ENCODE results near the gene RAB29. TPM values are rescaled to one million over a fixed set of nuclear protein-coding genes. Genes with fewer than 3 reads are reported as not detected.

Gene RAB29
- total RNA-seq, 1 donor from 2014 or later = 6.5 TPM

GRCh38 chr1:205767248-205767647 lies 8.0 kb downstream of the RAB29 start:
- DNase-seq (ENCODE audit: low spot score in 2 of 2) = no peak
- no peak for FAIRE-seq

GRCh38 chr1:205766570-205766969 lies 8.7 kb downstream of the RAB29 start:
- no peak for FAIRE-seq
- no peak for DNase-seq (ENCODE audit: low spot score in 2 of 2)

GRCh38 chr1:205766038-205766437 lies 9.2 kb downstream of the RAB29 start:
- DNase-seq (ENCODE audit: low spot score in 2 of 2) (no peak), FAIRE-seq (no peak)

- DNase-seq (ENCODE audit: low spot score in 2 of 2) (no peak), FAIRE-seq (no peak)
Observed at GRCh38 chr1:205764578-205764977, 10.7 kb downstream of the RAB29 start.

GRCh38 chr1:205763980-205764379 lies 11.3 kb downstream of the RAB29 start:
- DNase-seq (ENCODE audit: low spot score in 2 of 2) (no peak), FAIRE-seq (no peak)

- FAIRE-seq (no peak), DNase-seq (ENCODE audit: low spot score in 2 of 2) (no peak)
Observed at GRCh38 chr1:205760606-205761005, 14.7 kb downstream of the RAB29 start.

- DNase-seq (ENCODE audit: low spot score in 2 of 2) = no peak
- FAIRE-seq = no peak
Observed at GRCh38 chr1:205756552-205756951, 18.7 kb downstream of the RAB29 start.

GRCh38 chr1:205754857-205755256 lies 20.4 kb downstream of the RAB29 start:
- FAIRE-seq (no peak), DNase-seq (ENCODE audit: low spot score in 2 of 2) (no peak)

GRCh38 chr1:205751036-205751651 lies 24.1 kb downstream of the RAB29 start:
- no peak for FAIRE-seq
- no peak for DNase-seq (ENCODE audit: low spot score in 2 of 2)

GRCh38 chr1:205750138-205751035 lies 24.9 kb downstream of the RAB29 start, which contains the start of gene NUCKS1:
NUCKS1 (minus strand) TSS chr1:205750182; CDS start chr1:205749973, 209 bp downstream.
- DNase-seq (ENCODE audit: low spot score in 2 of 2) (peak; percentile 81 to 87), FAIRE-seq (peak; percentile 80)

GRCh38 chr1:205749234-205750137 lies 25.8 kb downstream of the RAB29 start:
- peak; percentile 90 to 94 for DNase-seq (ENCODE audit: low spot score in 2 of 2)

GRCh38 chr1:205748403-205749233 lies 26.7 kb downstream of the RAB29 start:
- DNase-seq (ENCODE audit: low spot score in 2 of 2) (no peak), FAIRE-seq (no peak)

More at GRCh38 chr1:205749234-205750137, 25.8 kb downstream of the RAB29 start:
- no peak for FAIRE-seq

GRCh38 chr1:205746757-205747412 lies 28.4 kb downstream of the RAB29 start:
- DNase-seq (ENCODE audit: low spot score in 2 of 2) = no peak
- no peak for FAIRE-seq

- FAIRE-seq (no peak), DNase-seq (ENCODE audit: low spot score in 2 of 2) (no peak)
Observed at GRCh38 chr1:205744403-205744802, 30.9 kb downstream of the RAB29 start.

- no peak for FAIRE-seq
Observed at GRCh38 chr1:205743977-205744376, 31.3 kb downstream of the RAB29 start.

GRCh38 chr1:205741681-205742080 lies 33.6 kb downstream of the RAB29 start:
- no peak for DNase-seq (ENCODE audit: low spot score in 2 of 2)
- no peak for FAIRE-seq

More at GRCh38 chr1:205743977-205744376, 31.3 kb downstream of the RAB29 start:
- no peak for DNase-seq (ENCODE audit: low spot score in 2 of 2)

- no peak for DNase-seq (ENCODE audit: low spot score in 2 of 2)
- FAIRE-seq = no peak
Observed at GRCh38 chr1:205739348-205740160, 35.7 kb downstream of the RAB29 start.

GRCh38 chr1:205735218-205735617 lies 40.1 kb downstream of the RAB29 start:
- no peak for DNase-seq (ENCODE audit: low spot score in 2 of 2)
- no peak for FAIRE-seq

Measured in frontal cortex (tissue), 4 donors.